ENCODE results near the gene SGPP1.

DNA sequence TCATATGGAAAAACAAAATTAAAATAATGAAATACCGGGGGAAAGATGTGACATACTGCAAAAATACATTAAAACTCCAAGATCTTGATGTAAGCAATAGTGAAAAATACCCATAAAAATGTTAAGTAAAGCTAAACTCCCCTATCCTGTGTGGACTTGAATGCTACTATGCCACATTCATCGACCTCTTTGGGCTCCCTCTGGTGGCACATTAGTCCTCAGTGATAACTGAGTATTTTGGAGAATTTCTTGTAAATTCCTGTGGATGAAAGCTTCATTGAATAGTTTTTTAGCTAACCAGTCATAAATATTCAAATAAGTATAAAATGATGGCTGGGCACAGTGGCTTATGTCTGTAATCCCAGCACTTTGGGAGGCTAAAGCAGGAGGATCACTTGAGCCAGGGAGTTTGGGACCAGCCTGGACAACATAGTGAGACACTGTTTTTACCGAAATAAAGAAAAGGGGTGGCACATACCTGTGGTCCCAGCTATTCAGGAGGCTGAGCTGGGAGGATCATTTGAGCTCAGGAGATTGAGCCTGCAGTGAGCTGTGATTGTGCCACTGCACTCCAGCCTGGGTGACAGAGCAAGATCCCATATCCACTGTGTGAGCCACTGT, 42.4 kb upstream of the SGPP1 start:
- TF ChIP-seq POLR2A (IDR thresholded peaks at IDR 0.05; ENCODE audit: low read depth, low read length) (no peak), TAF1 (IDR thresholded peaks at IDR 0.05; ENCODE audit: borderline replicate concordance, low read depth, low read length) (no peak), POLR2AphosphoS5 (IDR thresholded peaks at IDR 0.05; ENCODE audit: low read depth, low read length) (no peak)

Measured in GM12892 (cell line).